Adrenal gland (tissue), 5 donors: ENCODE results near the gene SMARCAD1.

Source experiments
- POLR2A ChIP-seq, 2 donors: fragments of 450-650 bp; IDR thresholded peaks; one replicate each; pipeline ENCODE4 v1.6.1; 2017; ENCODE audit warnings: antibody characterized with exemption in 2 of 2, mild to moderate bottlenecking in 2 of 2, moderate library complexity in 1 of 2
- TF ChIP-seq, protein P1 (sequence below), 6 experiments: fragments of 450-650 bp in 4 of 6; fragments of 200-600 bp in 2 of 6; sonication (generic) in 1 of 6; IDR thresholded peaks; 1 replicate in 5 of 6; 2 replicates in 1 of 6; pipeline versions ENCODE4 v1.5.1 to v1.8.0; 2016 to 2021; ENCODE audit warnings: antibody characterized with exemption in 6 of 6, mild to moderate bottlenecking in 2 of 6, moderate library complexity in 1 of 6
- donor health status: DM: no; HTN: no; CAD: no.

DNA sequence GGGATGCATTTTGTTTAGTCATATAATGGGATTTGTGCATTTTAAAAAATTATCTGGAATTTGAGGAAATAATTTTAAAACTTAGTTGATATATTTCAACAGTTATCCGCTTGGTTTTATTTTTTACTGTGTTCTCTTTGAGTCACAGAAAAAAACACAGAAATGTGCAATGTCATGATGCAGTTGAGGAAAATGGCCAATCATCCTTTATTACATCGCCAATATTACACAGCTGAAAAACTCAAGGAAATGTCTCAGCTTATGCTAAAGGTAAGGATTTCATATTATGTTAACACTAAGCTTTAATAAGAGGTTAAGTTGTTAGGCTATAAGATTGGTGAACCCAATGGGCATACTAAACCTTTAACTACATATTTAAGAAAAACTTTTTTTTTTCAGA lies 71.1 kb downstream of the SMARCAD1 start:
- TF ChIP-seq, protein P1, sequence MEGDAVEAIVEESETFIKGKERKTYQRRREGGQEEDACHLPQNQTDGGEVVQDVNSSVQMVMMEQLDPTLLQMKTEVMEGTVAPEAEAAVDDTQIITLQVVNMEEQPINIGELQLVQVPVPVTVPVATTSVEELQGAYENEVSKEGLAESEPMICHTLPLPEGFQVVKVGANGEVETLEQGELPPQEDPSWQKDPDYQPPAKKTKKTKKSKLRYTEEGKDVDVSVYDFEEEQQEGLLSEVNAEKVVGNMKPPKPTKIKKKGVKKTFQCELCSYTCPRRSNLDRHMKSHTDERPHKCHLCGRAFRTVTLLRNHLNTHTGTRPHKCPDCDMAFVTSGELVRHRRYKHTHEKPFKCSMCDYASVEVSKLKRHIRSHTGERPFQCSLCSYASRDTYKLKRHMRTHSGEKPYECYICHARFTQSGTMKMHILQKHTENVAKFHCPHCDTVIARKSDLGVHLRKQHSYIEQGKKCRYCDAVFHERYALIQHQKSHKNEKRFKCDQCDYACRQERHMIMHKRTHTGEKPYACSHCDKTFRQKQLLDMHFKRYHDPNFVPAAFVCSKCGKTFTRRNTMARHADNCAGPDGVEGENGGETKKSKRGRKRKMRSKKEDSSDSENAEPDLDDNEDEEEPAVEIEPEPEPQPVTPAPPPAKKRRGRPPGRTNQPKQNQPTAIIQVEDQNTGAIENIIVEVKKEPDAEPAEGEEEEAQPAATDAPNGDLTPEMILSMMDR (IDR thresholded peaks at IDR 0.05): no peak
- no peak for TF ChIP-seq POLR2A (IDR thresholded peaks at IDR 0.05)
